PC-3 (cell line): ENCODE measurements around the gene TAX1BP3. TPM values are rescaled to one million over a fixed set of nuclear protein-coding genes. Genes with fewer than 3 reads are reported as not detected.

Experiments
- ATAC-seq: fragments of 200-7000 bp; cut with Tn5 transposase; 2 replicates; pipeline ENCODE4 v1.9.1; 2020; ENCODE audit warnings: mild to moderate bottlenecking, moderate library complexity
- BruUV-seq: library from RNA; stranded (reverse); fragments of 400-500 nt; replicated peaks from 2 replicates; lab custom pipeline; 2021; lab: Mats Ljungman, UMichigan
- CTCF ChIA-PET: fragments of 300-600 bp; sonication (Branson Sonifier 250); formaldehyde crosslinking; loops from one replicate; lab custom pipeline; 2022; ENCODE audit warnings: antibody characterized with exemption; lab: Charles Lee
- POLR2A ChIA-PET: fragments of 300-600 bp; sonication (Branson Sonifier 250); formaldehyde crosslinking; loops from one replicate; lab custom pipeline; 2022; ENCODE audit warnings: antibody characterized with exemption; ENCODE audit not compliant: unreplicated experiment; lab: Charles Lee
- DNase-seq: peaks from one replicate; pipeline ENCODE4 v3.0.0-alpha.2; 2015
- H2AFZ ChIP-seq: fragments of 300-600 bp; sonication (generic); 2 replicates; pipeline ENCODE4 v1.6.0; 2016; ENCODE audit warnings: antibody characterized with exemption, low read length
- H3F3A ChIP-seq: fragments of 300-600 bp; sonication (generic); one replicate; pipeline ENCODE4 v1.6.0; 2017; ENCODE audit warnings: antibody characterized with exemption, low read length, control low read depth, mild to moderate bottlenecking; ENCODE audit not compliant: unreplicated experiment
- H3K27ac ChIP-seq: fragments of 300-600 bp; sonication (generic); 2 replicates; pipeline ENCODE4 v1.5.1; 2016; ENCODE audit warnings: mild to moderate bottlenecking, low read length
- H3K27me3 ChIP-seq: fragments of 300-600 bp; sonication (generic); 2 replicates; pipeline ENCODE4 v1.6.1; 2016; ENCODE audit warnings: low read length, mixed read lengths
- H3K36me3 ChIP-seq: fragments of 300-600 bp; sonication (generic); 2 replicates; pipeline ENCODE4 v1.6.1; 2016; ENCODE audit warnings: low read depth, mixed run types, low read length, mixed read lengths
- H3K4me1 ChIP-seq: fragments of 300-600 bp; sonication (generic); 2 replicates; pipeline ENCODE4 v1.5.1; 2016; ENCODE audit warnings: low read length; ENCODE audit not compliant: insufficient read depth
- H3K4me2 ChIP-seq: fragments of 300-600 bp; sonication (generic); 2 replicates; pipeline ENCODE4 v1.6.0; 2016; ENCODE audit warnings: low read length
- H3K4me3 ChIP-seq: fragments of 300-600 bp; sonication (generic); 2 replicates; pipeline ENCODE4 v1.5.1; 2016; ENCODE audit warnings: mild to moderate bottlenecking, low read length, mixed read lengths
- H3K79me2 ChIP-seq: fragments of 300-600 bp; sonication (generic); 2 replicates; pipeline ENCODE4 v1.6.1; 2017; ENCODE audit warnings: low read length, mixed read lengths
- H3K9ac ChIP-seq: fragments of 300-600 bp; sonication (generic); 2 replicates; pipeline ENCODE4 v1.6.0; 2016; ENCODE audit warnings: mild to moderate bottlenecking, low read length
- H3K9me2 ChIP-seq: fragments of 300-600 bp; sonication (generic); replicated peaks from 2 replicates; pipeline ENCODE4 v1.6.1; 2016; ENCODE audit warnings: mixed run types, low read length, mixed read lengths
- H3K9me3 ChIP-seq: fragments of 300-600 bp; sonication (generic); 2 replicates; pipeline ENCODE4 v1.6.1; 2016; ENCODE audit warnings: low read length, mixed read lengths
- H4K20me1 ChIP-seq: fragments of 300-600 bp; sonication (generic); 2 replicates; pipeline ENCODE4 v1.6.1; 2016; ENCODE audit warnings: low read length, mixed read lengths
- EZH2 ChIP-seq: fragments of 300-600 bp; sonication (generic); IDR thresholded peaks from one replicate; pipeline ENCODE4 v1.6.1; 2017; ENCODE audit warnings: antibody characterized with exemption, mild to moderate bottlenecking, low read length; ENCODE audit not compliant: unreplicated experiment
- EZH2phosphoT487 ChIP-seq: fragments of 300-600 bp; sonication (generic); IDR thresholded peaks from 2 replicates; pipeline ENCODE4 v1.6.1; 2018; ENCODE audit warnings: mild to moderate bottlenecking, antibody characterized with exemption, low read length, borderline replicate concordance
- intact Hi-C: fragments of 100-400 bp; cut with micrococcal nuclease; formaldehyde crosslinking; loops from 2 replicates; pipeline ENCODE4 v1.9.0; 2023
- total RNA-seq: library from RNA; depleted of rRNA; stranded (reverse); fragments of >200 nt; gene quantifications from 2 replicates; pipeline ENCODE4 v1.2.3, GENCODE V29; 2014
- TF ChIP-seq, protein P1 (sequence below): fragments of 300-600 bp; sonication (generic); conservative IDR thresholded peaks from 2 replicates; pipeline ENCODE4 v1.5.1; 2017; ENCODE audit warnings: antibody characterized with exemption, low read depth, mild to moderate bottlenecking, low read length

Gene TAX1BP3
- total RNA-seq, 1 experiment from 2014 or later = 87.7 TPM

DNA sequence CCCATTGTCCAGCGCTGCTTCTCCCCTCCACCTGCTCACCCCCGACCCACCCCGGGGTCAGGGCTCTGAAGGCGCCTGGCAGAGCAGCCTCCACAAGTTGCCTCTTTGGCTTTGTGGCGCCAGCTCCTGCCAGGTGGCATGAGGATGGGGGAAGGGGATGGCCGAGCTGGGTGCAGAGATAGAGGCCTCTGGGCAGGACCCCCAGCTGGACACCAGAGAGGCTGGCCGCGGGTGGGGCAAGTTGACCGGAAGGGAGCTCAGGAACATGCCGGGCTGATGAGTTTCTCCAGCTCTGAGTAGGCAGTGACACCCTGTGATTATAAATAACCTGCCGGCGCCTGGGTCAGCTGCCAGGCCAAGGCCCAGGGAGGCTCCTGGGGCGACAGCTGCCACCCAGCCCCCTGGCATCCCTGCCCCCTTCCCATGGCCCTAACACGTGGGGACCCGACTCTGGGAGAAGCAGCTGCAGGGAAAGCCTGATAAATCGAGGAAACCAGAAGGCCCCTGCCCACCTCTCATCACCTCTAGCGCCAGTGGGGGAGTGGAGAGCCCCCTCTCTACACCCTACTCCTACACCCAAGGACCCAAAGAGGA lies 26.8 kb upstream of the TAX1BP3 start:
- Histone ChIP-seq H4K20me1 (no peaks in the 10 kb centered on the region), H3K4me1 (peaks cover 4% of the 10 kb centered on the region; the same call in 1 of the 2 replicates), H3K79me2 (0 out of 2 replicates have a peak, but pooled peaks cover 4% of the 10 kb centered on the region), H3K9me3 (no peaks in the 10 kb centered on the region), H3K4me3 (peak overlapping the region; percentile 68), H3K4me2 (peak overlapping the region; percentile 91), H3K27ac (no peak overlapping the region), H3F3A (no peaks in the 10 kb centered on the region), H3K27me3 (no peaks in the 10 kb centered on the region), H3K9ac (peak overlapping the region; percentile 36), H2AFZ (peak overlapping the region; percentile 75), H3K9me2 (no peaks in the 10 kb centered on the region), H3K36me3 (no peaks in the 10 kb centered on the region)
- no TSS peak for BruUV-seq
- peak; percentile 9 for DNase-seq
- TF ChIP-seq, protein P1, sequence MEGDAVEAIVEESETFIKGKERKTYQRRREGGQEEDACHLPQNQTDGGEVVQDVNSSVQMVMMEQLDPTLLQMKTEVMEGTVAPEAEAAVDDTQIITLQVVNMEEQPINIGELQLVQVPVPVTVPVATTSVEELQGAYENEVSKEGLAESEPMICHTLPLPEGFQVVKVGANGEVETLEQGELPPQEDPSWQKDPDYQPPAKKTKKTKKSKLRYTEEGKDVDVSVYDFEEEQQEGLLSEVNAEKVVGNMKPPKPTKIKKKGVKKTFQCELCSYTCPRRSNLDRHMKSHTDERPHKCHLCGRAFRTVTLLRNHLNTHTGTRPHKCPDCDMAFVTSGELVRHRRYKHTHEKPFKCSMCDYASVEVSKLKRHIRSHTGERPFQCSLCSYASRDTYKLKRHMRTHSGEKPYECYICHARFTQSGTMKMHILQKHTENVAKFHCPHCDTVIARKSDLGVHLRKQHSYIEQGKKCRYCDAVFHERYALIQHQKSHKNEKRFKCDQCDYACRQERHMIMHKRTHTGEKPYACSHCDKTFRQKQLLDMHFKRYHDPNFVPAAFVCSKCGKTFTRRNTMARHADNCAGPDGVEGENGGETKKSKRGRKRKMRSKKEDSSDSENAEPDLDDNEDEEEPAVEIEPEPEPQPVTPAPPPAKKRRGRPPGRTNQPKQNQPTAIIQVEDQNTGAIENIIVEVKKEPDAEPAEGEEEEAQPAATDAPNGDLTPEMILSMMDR = no peak
- no peak for TF ChIP-seq EZH2
- TF ChIP-seq EZH2phosphoT487 = no peak
- intact Hi-C loops = no loop called here
- ChIA-PET CTCF (no interaction called here), POLR2A (no interaction called here)
- ATAC-seq = peak; percentile 43

DNA sequence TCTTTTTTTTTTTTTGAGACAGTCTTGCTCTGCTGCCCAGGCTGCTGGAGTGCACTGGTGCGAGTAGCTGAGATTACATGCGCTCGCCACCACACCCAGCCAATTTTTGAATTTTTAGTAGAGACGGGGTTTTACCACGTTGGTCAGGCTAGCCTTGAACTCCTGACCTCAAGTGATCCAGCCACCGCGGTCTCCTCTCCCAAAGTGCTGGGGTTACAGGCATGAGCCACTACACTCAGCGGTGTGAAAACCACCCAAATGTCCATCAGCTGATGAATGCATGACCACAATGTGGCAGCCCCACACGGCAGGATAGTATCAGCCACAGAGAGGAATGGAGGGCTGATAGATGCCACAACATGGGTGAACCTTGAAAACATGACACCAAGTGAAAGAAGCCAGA lies 25.5 kb upstream of the TAX1BP3 start:
- H3K9ac ChIP-seq = no peak overlapping the region
- no peak for ATAC-seq
- no peak overlapping the region for H3K27ac ChIP-seq
- peaks cover 4% of the 10 kb centered on the region; the same call in 1 of the 2 replicates for H3K4me1 ChIP-seq
- no TSS peak for BruUV-seq
- intact Hi-C loops = no loop called here
- DNase-seq = no peak
- no peak overlapping the region for H3K4me3 ChIP-seq
- H3K9me2 ChIP-seq = no peaks in the 10 kb centered on the region
- H3K27me3 ChIP-seq = no peaks in the 10 kb centered on the region
- TF ChIP-seq EZH2 (no peak), EZH2phosphoT487 (no peak)
- TF ChIP-seq, protein P1 = no peak
- H4K20me1 ChIP-seq = no peaks in the 10 kb centered on the region
- ChIA-PET CTCF (no interaction called here), POLR2A (no interaction called here)
- no peaks in the 10 kb centered on the region for H3K9me3 ChIP-seq
- no peak overlapping the region for H2AFZ ChIP-seq
- H3K79me2 ChIP-seq = 0 out of 2 replicates have a peak, but pooled peaks cover 4% of the 10 kb centered on the region
- H3K36me3 ChIP-seq = no peaks in the 10 kb centered on the region
- no peaks in the 10 kb centered on the region for H3F3A ChIP-seq
- no peak overlapping the region for H3K4me2 ChIP-seq

DNA sequence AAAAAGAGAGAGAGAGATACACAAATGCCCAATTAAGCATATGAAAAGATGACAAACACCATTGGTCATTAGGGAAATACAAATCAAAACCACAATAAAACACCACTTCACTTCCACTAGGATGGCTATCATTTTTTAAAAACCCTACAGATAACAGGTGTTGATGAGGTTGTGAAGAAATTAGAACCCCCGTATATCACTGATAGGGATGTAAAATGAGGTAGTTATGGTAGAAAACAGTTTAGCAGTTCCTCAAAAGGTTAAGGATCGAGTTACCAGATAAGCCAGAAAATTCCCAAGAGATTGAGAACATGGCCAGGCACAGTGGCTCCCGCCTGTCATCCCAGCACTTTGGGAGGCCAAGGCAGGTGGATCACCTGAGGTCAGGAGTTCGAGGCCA lies 24.8 kb upstream of the TAX1BP3 start:
- BruUV-seq = no TSS peak
- Histone ChIP-seq H3K9me3 (no peaks in the 10 kb centered on the region), H3K27ac (no peak overlapping the region), H3K4me3 (no peak overlapping the region), H3K79me2 (0 out of 2 replicates have a peak, but pooled peaks cover 4% of the 10 kb centered on the region), H3K36me3 (no peaks in the 10 kb centered on the region), H4K20me1 (no peaks in the 10 kb centered on the region), H3K4me2 (no peak overlapping the region), H3K9ac (no peak overlapping the region), H3K4me1 (peaks cover 4% of the 10 kb centered on the region; the same call in 1 of the 2 replicates), H3F3A (no peaks in the 10 kb centered on the region), H3K27me3 (no peaks in the 10 kb centered on the region), H3K9me2 (no peaks in the 10 kb centered on the region), H2AFZ (no peak overlapping the region)
- DNase-seq (no peak), ATAC-seq (no peak)
- intact Hi-C loops = no loop called here
- POLR2A ChIA-PET = no interaction called here
- CTCF ChIA-PET = no interaction called here
- no peak for TF ChIP-seq EZH2phosphoT487
- TF ChIP-seq, protein P1 = no peak
- TF ChIP-seq EZH2 = no peak
